Right lobe of liver (tissue), 4 donors: ENCODE results near the gene MAJIN.

Experiments
- POLR2A ChIP-seq: fragments of 450-650 bp; IDR thresholded peaks from one replicate; pipeline ENCODE4 v1.6.1; 2017; ENCODE audit warnings: antibody characterized with exemption, mild to moderate bottlenecking
- TF ChIP-seq, protein P1 (sequence below), 4 donors: fragments of 200-600 bp in 3 of 4; fragments of 450-650 bp in 1 of 4; IDR thresholded peaks; one replicate each; pipeline versions ENCODE4 v1.5.1 to v1.8.0; 2016 to 2022; ENCODE audit warnings: antibody characterized with exemption in 4 of 4, mild to moderate bottlenecking in 2 of 4
- donor health status: DM: no; HTN: no; CAD: no.
- donor health status: DM: no; HTN: no; CAD: no.
- donor health status: DM: no; HTN: yes; CAD: no.

DNA sequence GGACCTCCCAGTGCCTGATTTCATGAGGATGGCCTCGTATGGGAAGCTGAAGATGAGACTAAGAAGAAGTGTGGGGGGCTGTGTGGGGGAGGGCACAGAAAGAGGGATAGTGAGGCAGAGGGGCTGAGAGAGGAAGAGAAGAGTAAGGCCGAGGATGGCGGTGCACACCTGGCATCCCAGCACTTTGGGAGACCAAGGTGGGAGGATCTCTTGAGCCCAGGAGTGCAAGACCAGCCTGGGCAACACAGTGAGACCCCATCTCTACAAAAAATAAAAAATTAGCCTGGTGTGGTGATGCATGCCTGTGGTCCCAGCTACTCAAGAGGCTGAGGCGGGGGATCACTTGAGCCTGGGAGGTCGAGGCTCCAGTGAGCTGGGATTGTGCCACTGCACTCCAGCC lies 80.0 kb downstream of the MAJIN start:
- TF ChIP-seq POLR2A, result no peak
- TF ChIP-seq, protein P1, sequence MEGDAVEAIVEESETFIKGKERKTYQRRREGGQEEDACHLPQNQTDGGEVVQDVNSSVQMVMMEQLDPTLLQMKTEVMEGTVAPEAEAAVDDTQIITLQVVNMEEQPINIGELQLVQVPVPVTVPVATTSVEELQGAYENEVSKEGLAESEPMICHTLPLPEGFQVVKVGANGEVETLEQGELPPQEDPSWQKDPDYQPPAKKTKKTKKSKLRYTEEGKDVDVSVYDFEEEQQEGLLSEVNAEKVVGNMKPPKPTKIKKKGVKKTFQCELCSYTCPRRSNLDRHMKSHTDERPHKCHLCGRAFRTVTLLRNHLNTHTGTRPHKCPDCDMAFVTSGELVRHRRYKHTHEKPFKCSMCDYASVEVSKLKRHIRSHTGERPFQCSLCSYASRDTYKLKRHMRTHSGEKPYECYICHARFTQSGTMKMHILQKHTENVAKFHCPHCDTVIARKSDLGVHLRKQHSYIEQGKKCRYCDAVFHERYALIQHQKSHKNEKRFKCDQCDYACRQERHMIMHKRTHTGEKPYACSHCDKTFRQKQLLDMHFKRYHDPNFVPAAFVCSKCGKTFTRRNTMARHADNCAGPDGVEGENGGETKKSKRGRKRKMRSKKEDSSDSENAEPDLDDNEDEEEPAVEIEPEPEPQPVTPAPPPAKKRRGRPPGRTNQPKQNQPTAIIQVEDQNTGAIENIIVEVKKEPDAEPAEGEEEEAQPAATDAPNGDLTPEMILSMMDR (IDR thresholded peaks at IDR 0.05), result no peak
